Nephron progenitor cell (in vitro differentiated cells): ENCODE data around the gene CCDC170.

Experiments used
- DNase-seq: peaks from one replicate; pipeline ENCODE4 v3.0.0; 2021
- H3K27ac Mint-ChIP-seq: 2 replicates; pipeline ENCODE4 v1.8.0; 2021; ENCODE audit warnings: mild to moderate bottlenecking, moderate library complexity, mixed read lengths
- H3K27me3 Mint-ChIP-seq: 2 replicates; pipeline ENCODE4 v1.8.0; 2021; ENCODE audit warnings: mild to moderate bottlenecking, low read depth, mixed read lengths; ENCODE audit not compliant: poor library complexity
- H3K36me3 Mint-ChIP-seq: 2 replicates; pipeline ENCODE4 v1.8.0; 2021; ENCODE audit warnings: low read depth, mixed read lengths
- H3K4me1 Mint-ChIP-seq: 2 replicates; pipeline ENCODE4 v1.8.0; 2021; ENCODE audit warnings: mixed read lengths
- H3K4me3 Mint-ChIP-seq: 2 replicates; pipeline ENCODE4 v1.8.0; 2021; ENCODE audit warnings: mild to moderate bottlenecking, moderate library complexity, mixed read lengths
- H3K9me3 Mint-ChIP-seq: 2 replicates; pipeline ENCODE4 v1.8.0; 2021; ENCODE audit warnings: mild to moderate bottlenecking, moderate library complexity, mixed read lengths
- TF ChIP-seq, protein P1 (sequence below): fragments of 200-600 bp; sonication (generic); IDR thresholded peaks from 2 replicates; pipeline ENCODE4 v1.5.0; 2021; ENCODE audit warnings: antibody characterized with exemption

Gene CCDC170

DNA sequence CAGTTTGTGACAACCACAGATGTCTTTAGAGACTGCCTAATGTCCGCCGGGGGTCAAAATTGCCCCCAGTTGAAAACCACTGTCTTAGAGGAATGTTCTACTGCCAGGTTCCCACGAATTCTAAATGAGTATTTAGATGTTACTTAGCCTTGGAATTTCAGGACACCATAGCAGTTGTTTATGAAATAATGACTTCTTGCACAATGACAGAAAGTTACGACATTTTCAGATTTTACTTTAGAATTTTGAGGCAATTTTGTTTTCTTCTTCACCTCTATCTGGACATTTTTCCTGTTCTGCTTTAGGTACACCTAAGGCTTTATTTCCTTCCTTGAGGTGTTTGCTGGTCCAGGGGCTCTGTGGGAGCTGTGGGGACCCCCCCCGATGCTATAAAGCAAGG, 83.4 kb downstream of the CCDC170 start:
- Mint-ChIP-seq H3K9me3 (peaks cover under 1% of the 10 kb centered on the region), H3K4me3 (no peak overlapping the region), H3K27ac (no peak overlapping the region), H3K4me1 (no peaks in the 10 kb centered on the region), H3K36me3 (no peaks in the 10 kb centered on the region), H3K27me3 (peaks cover 7% of the 10 kb centered on the region)
- no peak for DNase-seq
- TF ChIP-seq, protein P1, sequence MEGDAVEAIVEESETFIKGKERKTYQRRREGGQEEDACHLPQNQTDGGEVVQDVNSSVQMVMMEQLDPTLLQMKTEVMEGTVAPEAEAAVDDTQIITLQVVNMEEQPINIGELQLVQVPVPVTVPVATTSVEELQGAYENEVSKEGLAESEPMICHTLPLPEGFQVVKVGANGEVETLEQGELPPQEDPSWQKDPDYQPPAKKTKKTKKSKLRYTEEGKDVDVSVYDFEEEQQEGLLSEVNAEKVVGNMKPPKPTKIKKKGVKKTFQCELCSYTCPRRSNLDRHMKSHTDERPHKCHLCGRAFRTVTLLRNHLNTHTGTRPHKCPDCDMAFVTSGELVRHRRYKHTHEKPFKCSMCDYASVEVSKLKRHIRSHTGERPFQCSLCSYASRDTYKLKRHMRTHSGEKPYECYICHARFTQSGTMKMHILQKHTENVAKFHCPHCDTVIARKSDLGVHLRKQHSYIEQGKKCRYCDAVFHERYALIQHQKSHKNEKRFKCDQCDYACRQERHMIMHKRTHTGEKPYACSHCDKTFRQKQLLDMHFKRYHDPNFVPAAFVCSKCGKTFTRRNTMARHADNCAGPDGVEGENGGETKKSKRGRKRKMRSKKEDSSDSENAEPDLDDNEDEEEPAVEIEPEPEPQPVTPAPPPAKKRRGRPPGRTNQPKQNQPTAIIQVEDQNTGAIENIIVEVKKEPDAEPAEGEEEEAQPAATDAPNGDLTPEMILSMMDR = no peak

DNA sequence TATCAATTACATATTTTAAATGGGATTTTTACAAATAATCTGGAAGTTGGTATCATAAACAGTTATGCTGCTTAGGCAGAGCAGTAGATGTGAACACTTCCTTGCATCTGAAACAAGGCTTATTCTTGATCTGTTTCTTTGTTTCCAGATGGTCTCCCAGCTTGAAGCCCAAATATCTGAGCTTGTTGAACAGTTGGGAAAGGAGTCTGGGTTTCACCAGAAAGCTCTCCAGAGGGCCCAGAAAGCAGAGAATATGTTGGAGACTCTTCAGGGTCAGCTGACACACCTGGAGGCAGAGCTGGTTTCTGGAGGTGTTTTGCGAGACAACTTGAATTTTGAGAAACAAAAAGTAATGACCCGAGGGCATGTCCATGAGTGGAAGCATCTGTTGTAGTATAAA, 91.9 kb downstream of the CCDC170 start:
- peaks cover 3% of the 10 kb centered on the region for H3K27me3 Mint-ChIP-seq
- no peak for DNase-seq

DNA sequence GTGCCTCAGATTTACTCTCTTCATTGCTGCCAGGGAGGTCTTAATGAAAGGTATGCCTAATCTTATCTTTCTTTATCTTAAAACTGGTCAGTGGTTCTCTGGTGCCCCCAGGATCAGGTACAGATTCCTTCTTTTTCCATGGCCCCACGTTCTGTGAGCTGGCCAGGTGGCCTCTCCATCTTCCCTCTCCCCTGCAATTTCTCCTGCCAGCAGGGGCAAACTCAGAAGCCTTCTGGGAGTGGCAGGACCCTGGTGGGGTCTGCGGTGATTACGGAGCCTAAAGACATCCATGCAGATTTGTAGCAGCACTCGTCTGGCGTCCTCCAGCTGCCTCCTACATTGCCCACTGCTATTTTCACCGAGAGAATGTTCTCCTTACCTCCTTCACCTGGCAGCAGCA, 95.8 kb downstream of the CCDC170 start:
- TF ChIP-seq, protein P1 = no peak
- Mint-ChIP-seq H3K9me3 (peaks cover 13% of the 10 kb centered on the region), H3K36me3 (no peaks in the 10 kb centered on the region), H3K27me3 (peaks cover 3% of the 10 kb centered on the region), H3K4me1 (no peaks in the 10 kb centered on the region), H3K27ac (no peak overlapping the region), H3K4me3 (no peak overlapping the region)
- no peak for DNase-seq

More for the DNA sequence above, 91.9 kb downstream of the CCDC170 start:
- Mint-ChIP-seq H3K9me3 (peaks cover 8% of the 10 kb centered on the region), H3K4me1 (no peaks in the 10 kb centered on the region), H3K4me3 (no peak overlapping the region), H3K36me3 (no peaks in the 10 kb centered on the region), H3K27ac (no peak overlapping the region)
- TF ChIP-seq, protein P1 = no peak

DNA sequence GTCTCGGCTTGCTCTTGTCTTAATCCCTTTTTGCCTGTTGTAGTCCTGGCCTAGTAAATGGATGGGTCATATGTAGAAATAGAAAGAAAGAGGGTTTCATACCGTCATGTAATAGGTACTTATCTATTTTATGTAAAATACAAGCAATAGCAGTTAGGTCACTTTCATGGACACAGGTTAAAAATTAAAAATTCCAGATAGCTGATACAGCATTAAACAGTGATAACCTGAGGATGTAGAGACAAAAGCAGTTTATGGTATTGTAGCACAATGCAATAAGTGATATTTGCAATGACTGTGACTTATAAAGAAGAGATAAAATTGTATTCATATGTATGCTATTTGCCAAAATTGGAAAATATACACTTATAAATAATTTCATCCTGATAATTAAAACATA, 96.9 kb downstream of the CCDC170 start:
- DNase-seq = no peak
- H3K9me3 Mint-ChIP-seq = peaks cover 13% of the 10 kb centered on the region
- no peaks in the 10 kb centered on the region for H3K36me3 Mint-ChIP-seq
- no peak overlapping the region for H3K27ac Mint-ChIP-seq
- H3K4me3 Mint-ChIP-seq = no peak overlapping the region
- H3K4me1 Mint-ChIP-seq = no peaks in the 10 kb centered on the region
- TF ChIP-seq, protein P1 = no peak
- peaks cover 2% of the 10 kb centered on the region for H3K27me3 Mint-ChIP-seq

DNA sequence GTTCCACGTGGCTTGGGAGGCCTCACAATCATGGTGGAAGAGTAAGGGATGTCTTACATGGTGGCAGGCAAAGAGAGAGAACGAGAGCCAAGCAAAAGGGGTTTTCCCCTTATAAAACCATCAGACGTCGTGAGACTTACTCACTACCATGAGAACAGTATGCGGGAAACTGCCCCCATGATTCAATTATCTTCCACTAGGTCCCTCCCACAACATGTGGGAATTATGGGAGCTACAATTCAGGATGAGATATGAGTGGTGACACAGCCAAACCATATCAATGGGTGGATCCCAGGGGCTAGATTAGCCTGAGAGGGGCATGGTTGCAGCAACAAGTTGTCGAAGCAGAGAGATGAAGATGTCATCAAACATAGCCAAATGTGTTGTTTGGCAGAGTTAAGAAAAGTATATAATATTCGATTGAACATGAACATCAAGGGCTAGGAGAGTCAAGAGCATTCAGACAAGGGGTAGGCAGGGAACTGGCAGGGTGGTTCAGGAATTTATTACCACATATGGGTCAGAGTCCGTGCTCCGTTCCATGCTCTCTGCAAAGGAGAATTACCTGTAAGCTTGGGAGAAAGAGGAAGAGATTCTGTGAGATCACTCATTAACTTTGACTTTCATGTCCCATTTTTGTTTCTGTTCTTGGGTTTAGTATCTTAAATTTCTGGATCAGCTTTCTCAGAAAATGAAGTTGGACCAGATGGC, 98.8 kb downstream of the CCDC170 start:
- no peak for DNase-seq
- Mint-ChIP-seq H3K9me3 (peaks cover 13% of the 10 kb centered on the region), H3K4me3 (no peak overlapping the region), H3K4me1 (no peaks in the 10 kb centered on the region), H3K36me3 (no peaks in the 10 kb centered on the region), H3K27me3 (no peaks in the 10 kb centered on the region), H3K27ac (no peak overlapping the region)
- TF ChIP-seq, protein P1 = no peak
